GM18526 (cell line): ENCODE measurements around the gene PBX3.

Source experiments
- POLR2A ChIP-seq: IDR thresholded peaks from 3 replicates; pipeline ENCODE4 v1.6.1; 2011; ENCODE audit not compliant: insufficient read length; ENCODE audit errors: extremely low read depth

PBX3 gene

DNA sequence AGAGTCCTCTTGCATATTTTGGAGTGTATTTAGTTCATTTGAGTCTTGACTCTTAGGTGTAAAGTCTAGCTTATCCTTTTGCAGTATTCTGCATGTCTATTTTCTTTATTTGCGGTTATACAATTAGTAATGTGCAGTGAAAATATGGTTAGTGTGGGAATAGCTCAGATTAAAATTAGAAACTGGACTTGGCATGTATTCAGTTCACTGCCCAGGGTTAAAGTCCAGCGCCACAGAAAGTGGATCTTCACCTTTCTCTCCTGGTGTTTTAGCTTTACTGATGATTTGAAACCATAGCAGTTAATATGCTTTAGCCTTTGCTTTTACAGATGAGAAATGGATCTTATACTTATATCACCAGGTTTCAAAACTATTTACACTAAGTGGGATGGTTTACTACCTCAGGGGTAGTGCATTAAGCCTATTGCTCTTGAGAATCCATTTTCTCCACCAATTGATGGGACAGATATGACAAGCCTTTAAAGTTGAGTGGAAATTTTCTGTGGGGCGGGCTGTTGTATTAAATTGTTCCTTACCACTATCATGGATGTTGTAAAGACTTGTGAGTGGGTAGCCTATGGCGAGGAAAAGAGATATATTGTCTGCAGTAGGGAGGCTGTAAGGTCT is 48.9 kb downstream of the PBX3 start:
- TF ChIP-seq POLR2A = no peak

DNA sequence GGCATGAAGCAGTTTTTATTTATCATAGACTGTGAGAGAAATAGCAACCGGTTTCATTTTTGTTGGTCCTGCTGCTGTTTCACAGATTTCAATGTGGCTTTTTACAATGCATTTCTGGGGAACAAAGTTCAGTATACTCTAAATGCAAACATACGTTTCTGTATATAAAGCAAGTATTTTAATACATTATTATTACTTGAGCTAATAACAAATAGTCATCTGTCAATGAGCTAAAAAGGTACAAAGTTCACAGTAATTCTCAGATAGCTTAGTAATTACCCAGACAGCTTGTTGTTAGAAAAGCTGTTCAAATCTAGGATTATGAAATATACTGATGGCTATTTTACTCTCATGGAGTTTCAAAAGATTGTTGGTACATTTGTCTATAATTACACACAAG is 50.8 kb downstream of the PBX3 start:
- no peak for TF ChIP-seq POLR2A

DNA sequence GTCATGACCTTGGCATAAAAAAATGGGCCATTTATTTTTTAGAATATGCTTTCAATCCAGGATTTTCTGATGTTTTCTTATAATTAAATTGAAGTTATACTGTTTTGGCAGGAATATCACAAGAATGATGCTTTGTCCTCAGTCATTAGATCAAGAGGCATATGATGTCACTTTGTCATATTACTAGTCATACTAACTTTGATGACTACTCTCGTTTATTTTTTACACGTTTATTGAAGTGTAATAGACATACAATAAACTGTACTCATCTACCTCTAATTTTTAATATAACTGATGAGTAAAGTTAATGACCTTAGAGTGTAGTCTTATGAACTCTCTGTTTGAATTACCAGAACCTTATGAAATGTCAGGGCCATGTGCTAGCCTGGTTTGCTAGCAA is 56.4 kb downstream of the PBX3 start:
- no peak for TF ChIP-seq POLR2A

DNA sequence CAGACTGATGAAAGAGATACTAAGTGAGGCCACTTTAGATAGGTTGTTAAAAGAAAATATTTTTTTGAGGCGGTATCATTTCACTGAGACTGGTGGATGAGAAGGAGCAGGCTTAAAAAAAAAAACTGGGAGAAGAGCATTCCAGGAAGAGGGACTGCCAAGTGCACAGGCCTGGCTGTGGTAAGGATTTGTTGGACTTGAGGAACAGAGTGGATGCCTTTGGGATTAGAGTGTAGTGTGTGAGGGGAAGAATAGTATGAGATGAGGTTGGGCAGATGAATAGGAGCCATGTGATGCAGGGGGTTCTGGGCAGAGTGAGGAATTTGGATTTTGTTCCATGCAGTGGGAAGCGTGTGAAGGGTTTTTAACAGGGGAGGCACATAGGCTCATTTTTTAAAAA is 57.9 kb downstream of the PBX3 start:
- TF ChIP-seq POLR2A = no peak

DNA sequence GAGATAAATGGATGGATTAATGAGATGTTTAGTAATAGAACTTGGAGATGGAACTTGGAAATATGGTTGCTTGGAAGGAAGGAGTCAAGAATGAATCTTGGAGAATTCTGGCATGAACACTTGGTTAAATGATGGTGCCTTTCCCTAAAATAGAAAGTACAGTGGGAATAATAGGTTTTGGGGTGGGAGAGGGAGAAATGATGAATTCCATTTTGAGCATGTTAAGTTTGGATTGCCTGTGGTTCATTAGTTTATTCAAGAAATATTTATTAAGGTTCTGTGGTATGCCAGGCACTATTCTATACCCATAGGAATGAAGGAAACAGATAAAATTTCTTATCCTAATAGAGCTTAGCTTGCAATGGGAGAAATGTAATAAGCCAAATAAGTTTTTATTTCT is 58.4 kb downstream of the PBX3 start:
- TF ChIP-seq POLR2A = no peak

DNA sequence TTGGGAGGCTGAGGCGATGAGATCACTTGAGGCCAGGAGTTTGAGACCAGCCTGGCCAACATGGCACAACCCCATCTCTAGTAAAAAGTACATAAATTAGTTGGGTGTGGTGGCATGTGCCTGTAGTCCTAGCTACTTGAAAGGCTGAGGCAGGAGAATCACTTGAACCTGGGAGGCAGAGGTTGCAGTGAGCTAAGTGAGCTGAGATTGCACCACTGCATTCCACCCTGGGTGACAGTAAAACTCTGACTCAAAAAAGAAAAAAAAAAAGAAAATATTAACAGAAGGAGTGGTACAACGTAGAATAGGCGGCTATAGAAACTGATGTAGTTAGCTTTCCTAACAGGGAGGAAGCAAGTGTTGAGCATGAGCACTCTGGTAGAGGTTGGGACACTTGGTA is 59.9 kb downstream of the PBX3 start:
- TF ChIP-seq POLR2A = no peak

DNA sequence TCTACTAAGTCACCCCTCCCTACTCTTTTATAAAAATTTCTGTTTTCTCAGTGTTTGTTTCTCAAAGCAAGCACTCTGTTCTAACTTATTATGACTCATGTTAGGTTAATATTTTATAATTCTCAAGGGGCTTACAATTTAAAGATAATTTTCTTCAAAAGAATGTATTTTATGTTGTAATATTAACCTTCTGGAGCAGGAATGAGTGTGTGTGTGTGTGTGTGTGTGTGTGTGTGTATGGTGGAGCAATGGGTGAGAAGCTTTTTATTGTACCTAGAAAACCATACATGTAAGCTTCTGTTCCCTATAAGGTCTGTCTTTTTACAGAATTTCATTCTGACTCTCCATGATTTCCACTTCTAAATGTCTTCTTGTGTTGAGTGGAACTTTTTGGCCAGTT is 63.0 kb downstream of the PBX3 start:
- TF ChIP-seq POLR2A = no peak

DNA sequence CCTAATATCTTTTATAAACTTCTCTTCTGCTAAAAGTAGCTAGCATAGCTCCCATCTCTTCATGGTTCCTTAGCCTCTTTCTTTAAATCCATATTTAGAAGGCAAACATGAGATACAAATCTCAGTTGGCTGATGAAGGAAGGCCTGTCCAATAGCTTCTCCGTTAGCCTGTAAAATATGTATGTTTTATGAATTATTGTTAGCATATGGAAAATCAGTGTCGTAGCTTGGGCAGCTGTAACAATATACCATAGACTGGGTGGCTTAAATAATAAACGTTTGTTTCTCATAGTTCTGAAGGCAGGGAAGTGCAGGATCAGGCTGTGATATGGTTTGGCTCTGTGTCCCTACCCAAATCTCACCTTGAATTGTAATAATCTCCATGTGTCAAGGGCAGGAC is 63.8 kb downstream of the PBX3 start:
- no peak for TF ChIP-seq POLR2A

DNA sequence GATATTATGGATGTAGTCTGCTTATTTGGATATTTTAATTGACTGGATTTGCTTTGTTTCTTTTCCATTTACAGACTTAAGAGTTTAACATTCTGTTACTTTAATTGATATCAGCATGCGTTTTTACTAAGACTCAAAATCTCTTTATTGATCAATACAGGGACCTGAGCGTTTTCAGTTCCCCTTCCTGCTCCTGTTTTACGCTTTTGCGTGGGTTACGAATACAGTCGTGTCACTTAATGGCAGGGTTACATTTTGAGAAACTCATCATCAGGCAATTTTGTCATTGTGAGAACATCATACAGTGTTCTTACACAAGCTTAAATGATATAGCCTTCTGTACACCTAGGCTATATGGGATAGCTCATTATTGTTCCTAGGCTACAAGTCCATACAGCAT is 65.2 kb downstream of the PBX3 start:
- no peak for TF ChIP-seq POLR2A

DNA sequence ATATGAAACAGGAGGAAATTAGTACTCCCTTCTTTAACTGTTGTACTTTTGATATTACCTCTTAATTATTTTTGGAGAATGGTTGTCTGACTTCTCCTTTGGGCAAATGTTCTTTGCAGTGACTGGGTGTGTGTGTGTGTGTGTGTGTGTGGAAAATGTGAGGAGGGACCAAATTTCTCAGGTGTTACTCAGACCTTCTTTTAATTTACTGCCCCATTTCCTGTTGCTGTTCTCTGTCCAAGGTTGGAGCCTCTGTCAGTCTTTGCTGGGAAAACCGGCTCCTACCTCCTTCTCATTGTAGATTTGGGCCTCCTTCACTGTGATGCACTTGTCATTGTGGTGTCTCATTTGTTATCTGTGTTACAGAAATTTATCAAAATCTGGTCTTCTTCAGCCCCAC is 68.4 kb downstream of the PBX3 start:
- no peak for TF ChIP-seq POLR2A

DNA sequence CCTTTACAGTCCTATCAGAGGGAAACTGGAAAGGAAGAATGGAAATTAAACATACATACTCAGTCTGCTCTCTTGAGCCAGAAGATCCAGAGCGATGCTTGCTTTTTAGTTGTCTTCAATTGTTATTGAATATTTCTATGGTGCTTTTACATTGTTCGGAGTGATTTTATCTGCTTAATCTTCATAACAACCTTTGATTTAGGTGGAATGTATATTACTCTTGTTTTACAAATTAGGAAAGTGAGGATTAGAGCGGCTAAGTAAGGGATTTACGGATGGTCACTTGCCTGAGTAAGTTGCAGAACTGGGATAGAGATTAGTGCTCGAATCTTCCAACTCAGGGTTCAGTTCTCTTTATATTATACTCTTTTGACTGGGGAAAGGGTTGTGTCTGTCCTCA is 69.1 kb downstream of the PBX3 start:
- no peak for TF ChIP-seq POLR2A

DNA sequence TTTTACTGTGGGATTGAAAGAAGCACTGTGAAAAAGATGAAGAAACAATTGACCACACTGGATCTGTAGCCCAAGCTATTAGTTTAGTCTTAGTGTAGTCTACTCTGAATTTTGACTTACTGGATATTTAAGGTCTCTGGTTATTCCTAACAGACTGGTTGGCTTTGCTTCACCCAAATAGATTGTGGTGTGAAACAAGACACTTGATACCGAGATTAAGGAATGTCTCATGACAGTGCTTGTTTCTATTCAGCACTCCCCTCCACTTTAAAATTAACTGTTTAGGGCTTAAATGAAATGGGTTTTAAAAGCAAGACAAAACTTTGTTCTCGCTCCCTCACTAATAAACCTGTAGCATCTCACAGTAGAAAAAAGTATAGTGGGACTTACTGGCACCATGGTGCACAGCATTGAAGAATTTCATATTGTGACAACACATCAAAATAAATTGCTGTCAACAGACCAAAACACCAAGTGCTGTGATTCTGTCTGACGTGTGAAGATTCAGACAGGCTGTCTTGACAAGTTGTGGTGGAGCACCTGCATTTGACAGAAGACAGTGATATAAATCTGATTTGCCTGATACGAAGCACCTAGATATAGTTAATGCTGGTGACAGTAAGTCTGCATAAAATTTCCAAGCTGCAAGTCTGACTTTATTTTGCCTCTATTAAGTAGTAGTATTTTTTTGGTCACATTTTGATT is 73.1 kb downstream of the PBX3 start:
- no peak for TF ChIP-seq POLR2A

DNA sequence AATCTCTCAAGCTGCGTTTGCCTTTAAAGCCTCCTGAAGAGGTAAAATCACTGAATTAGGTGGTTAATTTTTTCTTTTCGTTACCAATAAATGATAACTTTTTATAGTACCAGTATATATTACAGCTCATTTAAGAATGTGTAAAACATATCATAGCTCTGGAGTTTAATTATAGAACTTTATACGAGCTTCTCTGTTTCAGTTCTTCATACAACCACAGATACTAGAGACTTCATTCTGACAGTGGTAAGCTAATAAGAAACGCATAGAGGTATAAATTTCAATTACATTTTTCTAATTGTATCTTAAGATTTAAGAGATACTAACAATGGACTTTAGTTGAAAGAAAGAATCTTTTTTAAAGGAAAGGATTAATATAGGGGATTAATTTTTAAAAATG is 73.9 kb downstream of the PBX3 start:
- no peak for TF ChIP-seq POLR2A

DNA sequence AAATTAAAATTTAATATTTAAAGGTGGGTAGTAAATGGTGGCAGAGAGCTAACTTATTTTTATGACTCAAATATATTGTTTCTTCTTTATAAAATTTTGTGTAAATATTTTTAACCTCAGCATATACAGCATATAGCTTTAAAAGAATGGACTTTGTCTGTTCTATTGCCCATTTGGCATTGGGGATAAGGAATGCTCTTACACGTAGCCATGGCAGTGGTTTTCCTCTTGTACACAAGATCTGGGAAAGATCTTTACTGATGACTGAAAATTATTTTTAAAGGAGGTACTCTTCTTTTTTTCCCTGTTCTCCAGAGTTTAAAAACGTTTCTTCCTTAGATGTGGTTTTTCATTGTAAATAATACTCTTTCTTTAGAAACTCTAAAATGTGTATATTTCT is 75.0 kb downstream of the PBX3 start:
- no peak for TF ChIP-seq POLR2A

DNA sequence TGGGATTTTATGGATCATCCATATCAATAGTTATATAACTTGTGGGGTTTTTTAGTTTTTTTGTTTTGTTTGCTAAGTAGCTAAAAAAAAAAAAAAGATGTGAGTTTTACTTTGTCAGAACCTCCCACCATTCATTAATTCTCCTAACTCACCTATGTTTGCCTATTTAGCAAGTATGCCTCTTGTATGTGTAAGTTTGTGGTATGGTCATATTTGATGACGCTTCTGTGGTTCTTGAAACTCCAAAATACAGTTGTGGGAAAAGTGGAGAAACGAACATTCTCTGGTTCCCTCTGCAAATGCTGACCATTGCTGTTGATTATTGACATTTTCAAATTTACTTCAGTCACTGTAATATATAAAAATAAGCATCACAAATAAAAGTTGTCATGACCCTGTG is 75.7 kb downstream of the PBX3 start:
- TF ChIP-seq POLR2A = no peak

DNA sequence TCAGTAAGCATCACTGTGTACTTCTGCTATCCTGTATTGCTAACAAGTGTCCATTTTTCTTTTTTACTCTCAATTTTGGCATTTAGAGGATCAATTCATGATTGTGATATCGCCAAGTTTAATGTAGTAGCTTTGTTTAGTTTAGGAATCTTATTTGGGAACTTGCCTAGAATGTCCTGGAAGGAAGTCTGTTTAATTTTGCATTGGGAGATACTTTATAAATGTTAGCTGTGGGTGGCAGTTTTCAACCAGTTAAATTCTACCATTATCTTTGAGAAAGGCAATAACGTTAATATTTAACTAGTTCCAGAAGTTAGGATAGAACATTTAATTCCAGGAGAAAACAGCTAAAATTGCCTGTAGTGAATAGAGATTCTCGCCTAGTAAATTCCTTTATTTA is 78.6 kb downstream of the PBX3 start:
- no peak for TF ChIP-seq POLR2A

DNA sequence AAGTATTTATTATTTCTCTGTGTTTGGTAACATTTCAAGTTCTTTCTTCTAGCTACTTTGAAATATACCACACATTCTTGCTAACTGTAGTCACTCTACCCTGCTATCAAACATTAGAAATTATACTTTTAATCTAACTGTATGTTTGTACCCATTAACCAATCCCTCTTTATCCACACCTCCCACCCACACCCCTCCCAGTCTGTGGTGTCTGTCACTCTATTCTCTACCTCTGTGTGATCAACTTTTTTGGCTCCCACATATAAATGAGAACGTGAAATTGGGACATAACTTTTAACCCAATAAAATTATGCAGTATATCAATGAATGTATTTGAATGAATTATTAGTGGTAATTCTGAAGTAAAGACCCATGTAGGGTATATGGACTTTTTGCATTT is 79.7 kb downstream of the PBX3 start:
- no peak for TF ChIP-seq POLR2A

DNA sequence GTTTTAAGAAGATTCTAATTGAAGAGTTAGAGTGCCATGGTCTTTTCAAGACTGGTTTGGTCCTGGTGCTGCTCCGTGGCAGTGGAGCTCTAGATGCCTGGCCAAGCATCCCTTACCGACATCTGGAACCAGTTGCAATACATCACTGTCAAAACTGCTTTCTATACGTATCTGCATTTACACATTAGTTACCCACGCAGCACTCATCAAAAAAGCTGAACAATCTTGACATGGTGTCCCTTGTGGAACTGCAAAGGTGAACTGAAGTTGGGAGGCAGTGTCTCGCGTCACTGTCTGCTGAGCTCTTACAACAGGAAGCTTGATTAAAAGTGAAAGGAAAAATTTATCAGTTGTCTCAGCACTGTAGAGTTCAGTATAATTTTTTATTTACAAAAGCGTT is 82.6 kb downstream of the PBX3 start:
- no peak for TF ChIP-seq POLR2A

DNA sequence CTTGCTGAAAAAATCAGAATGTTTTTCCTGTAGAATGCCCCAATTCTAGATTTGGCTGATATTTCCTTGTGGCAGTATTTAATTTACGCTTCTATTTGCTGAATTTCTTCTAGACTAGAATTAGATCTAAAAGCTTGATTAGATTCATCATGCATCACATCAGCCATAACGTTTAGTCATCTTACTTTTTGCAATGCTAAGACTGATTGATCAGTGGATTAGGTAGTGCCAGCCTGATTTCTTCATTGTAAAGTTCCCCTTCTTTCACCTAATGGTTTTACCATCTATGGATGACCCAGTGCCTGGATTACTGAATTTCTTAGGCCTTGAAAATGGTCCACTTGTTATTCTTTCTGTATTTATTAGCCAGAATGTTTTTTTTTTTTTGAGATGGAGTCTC is 83.9 kb downstream of the PBX3 start:
- TF ChIP-seq POLR2A = no peak
